ENCODE measurements around the gene CLGN.
A peak's percentile ranks its signal among the peaks of the same experiment; 100 is the strongest.
"Not testable (repeated sequence)": the region's sequence is repeated elsewhere in the genome, so short reads cannot be mapped to it uniquely, and the experiment has no call there.

The CLGN gene, protein sequence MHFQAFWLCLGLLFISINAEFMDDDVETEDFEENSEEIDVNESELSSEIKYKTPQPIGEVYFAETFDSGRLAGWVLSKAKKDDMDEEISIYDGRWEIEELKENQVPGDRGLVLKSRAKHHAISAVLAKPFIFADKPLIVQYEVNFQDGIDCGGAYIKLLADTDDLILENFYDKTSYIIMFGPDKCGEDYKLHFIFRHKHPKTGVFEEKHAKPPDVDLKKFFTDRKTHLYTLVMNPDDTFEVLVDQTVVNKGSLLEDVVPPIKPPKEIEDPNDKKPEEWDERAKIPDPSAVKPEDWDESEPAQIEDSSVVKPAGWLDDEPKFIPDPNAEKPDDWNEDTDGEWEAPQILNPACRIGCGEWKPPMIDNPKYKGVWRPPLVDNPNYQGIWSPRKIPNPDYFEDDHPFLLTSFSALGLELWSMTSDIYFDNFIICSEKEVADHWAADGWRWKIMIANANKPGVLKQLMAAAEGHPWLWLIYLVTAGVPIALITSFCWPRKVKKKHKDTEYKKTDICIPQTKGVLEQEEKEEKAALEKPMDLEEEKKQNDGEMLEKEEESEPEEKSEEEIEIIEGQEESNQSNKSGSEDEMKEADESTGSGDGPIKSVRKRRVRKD

DNA sequence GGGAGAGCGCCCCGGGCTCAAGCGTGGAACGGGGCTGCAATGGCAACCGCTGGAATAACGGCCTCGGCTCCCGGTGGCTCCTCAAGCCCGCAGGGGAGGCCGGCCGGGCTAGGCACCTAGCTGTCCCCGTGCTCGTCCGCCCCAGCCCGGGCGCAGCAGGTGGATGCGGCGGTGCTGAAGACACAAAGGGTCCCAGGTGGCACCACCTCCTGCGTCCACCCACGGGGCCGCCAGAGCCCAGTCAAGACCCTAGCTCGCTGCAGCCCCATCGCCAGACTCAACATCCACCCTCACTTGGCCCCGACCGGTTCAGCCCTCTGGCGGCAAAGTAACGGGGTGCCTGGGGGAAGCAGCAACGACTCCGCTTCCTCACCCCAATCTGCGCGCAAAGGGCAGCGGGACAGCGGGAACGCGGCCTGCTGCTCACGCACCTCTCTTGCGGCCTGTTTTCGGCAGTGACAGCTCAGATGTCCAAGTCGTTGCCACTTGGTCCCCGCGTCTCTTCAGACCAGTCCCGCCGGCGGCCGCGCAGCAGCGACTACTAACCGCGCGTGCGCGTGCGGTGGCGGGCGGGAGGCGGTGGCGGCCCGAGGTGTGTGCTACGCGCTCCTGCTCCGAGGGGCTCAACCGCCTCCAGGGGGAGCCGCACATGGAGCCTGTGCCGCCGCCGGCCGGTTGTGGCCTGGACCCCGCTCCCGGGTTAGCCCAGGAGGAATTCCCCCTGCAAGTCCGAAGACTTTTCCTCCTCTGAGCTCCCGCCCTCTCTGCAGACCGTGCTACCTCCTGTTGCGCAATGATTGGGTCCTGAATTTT, at the start of gene CLGN:
Gene CLGN (minus strand): TSS at position 543 of the 813 bp plus-strand sequence. CDS start 14,570 bp downstream, outside the sequence.
- DNase-seq = peak; percentile 10 to 52

DNA sequence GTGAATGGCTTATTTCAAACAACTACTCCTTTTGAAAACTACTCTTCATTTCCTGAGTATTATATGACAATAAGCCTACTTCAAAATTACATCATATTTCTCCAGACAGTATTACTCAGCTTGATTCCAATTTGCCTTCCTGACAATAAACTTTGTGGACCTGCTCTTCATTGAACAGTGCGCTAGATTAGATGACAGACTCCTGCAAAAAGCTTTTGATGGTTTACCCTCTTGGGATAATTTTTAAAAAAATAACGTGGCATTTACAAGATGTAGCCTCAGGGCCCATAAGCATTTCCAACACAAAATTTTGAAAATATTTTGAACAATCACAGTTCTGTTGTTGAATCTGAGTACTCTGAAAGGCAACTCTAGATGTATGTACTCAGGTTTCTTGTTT, 44.7 kb upstream of the CLGN start:
- DNase-seq = no peak

DNA sequence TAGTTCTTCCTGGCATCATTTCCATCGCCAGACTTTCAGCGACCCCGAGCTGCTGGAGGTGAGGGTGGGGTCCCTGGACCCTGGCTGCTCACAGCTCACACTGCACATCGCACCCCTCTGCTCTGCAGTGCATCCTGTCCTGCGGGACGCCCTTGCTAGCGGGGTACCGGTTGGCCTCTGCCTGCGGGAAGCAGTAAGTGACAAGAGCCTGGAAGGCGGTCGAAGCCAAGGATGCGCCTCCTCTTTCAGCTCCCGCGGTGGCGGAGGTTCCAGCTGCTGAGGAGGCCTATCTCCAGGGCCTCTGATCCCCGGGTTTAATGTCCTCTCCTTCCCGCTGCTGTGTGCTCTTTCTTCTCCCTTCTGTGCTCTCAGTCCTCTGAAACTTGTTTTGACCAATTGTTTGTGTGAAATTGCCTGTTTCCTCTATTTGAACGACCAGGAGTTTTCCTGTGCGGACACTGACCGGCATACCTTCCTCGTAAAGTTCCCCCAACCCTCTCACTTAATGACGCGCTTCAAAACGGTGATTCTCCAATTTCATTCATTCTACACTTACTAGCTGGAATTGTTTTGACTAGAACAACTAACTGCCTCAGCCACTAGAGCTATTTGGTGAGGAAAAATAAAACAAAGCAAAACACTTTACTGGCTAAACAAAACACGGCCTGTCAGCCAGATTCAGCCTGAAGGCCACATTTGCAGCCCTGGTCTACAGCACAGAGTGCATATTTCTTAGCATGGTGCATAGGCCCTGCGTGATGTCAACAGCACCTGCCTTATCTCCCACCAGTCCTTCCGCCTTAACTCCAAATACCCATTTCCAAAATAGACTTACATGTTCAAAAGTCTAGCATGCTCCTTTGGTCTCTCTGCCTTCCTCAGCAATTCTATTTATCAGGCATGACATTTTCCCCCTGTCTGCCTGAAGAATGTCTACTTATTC, 42.6 kb upstream of the CLGN start:
- DNase-seq = no peak

DNA sequence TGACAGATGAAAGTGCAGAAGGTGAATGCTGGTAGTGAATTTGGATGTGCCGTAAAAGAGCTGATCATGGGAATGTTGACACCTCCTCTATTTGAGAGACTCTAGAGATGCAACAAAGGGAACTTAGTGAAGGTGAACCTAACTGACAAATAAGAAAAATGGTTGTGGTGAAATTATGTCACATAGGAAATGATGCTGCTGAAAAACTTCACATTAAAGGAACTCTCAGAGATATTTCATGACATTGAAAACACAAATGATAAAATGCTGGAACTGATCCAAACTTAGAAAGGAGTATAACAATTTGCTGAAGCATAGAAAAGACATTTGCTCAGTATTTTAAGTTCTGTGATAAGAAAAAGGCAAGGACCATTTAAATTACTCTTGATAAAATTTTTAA, 38.7 kb upstream of the CLGN start:
- no peak for DNase-seq

DNA sequence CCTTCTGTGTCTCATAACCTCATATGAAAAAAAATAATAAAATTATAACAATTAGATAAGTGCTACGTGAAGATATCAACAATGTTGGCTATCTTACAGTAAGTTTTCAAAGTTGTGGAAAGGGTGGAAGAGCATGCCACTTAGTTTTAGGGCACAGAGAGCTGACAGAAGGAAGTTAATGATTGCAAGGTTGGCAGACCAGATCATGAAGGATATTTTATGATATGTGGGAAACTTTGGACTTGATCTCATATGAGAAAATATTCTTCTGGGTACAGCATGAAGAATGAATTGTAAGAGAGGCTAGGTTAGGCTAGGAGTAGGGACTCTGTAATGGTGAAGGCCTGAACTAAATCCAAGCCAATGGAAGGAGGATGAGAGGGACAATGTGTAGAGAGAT, 36.2 kb upstream of the CLGN start:
- no peak for DNase-seq

DNA sequence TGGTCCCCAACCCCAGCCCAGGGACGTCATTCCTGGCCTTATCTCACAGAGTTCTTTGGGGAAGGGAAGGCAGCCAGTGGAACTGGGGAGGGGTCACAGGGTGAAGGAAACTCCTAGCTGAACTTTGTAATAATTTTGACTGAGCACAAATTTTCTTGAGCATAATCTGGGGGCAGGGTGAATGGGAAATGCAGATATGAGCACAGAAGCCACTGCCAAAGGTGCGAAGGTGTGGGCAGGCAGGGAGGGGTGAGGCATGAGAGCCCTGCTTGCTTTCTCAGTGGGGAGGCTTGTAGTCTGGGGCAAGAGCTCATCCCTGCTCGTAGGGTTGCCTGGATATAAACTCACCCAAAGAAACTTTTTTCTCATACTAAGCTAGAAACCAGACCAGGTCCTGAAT, 35.7 kb upstream of the CLGN start:
- no peak for DNase-seq

DNA sequence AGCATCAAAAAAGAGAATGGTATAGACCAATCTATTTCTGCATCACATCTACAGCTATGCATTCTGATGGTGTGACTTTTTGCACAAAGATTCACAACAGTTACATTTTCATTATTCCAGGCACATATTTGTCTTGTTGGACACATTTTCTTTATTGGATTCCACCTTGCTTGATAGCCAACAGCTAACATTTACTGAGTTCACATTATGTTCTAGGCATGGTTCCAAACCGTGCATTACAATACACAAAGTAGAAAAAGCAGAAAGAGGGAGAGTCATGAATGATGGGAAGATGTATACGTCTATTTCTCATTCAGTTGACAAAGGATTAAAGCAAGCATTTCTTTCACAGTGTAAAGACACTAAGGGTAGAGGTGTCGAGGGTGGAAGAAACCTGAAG, 22.9 kb upstream of the CLGN start:
- no peak for DNase-seq

DNA sequence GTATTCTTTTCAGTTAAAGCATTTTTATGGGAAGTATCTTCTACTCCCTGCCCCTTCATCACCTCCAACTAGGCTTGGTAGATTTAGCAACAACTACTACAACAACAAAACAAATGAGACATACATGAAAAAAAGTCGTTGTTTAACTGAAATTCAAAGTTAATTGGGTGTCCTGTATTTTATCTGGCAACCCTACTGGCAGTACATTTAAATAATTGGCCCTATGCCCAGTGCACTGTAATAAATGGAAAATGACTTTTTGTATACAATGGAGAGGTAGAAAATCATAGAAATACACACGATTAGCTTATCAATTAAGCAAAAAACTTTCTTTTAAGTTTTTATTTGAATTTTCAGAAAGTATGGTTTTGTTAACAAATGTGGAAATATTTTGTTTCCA, 21.4 kb upstream of the CLGN start:
- no peak for DNase-seq

DNA sequence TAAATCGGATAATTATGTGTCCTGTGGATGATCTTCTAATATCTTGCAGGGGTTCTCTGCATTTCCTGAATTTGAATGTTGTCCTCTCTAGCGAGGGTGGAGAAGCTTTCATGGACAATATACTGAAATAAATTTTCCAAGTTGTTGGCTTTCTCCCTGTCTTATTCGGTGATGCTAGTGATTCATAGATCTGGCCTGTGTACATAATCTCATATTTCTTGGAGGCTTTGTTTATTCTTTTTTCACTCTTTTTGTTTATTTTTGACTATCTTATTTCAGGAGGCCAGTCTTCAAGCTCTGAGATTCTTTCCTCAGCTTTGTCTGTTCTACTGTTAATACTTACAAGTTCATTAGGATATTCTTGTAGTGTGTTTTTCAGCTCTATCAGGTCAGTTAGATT, 20.7 kb upstream of the CLGN start:
- DNase-seq = no peak

DNA sequence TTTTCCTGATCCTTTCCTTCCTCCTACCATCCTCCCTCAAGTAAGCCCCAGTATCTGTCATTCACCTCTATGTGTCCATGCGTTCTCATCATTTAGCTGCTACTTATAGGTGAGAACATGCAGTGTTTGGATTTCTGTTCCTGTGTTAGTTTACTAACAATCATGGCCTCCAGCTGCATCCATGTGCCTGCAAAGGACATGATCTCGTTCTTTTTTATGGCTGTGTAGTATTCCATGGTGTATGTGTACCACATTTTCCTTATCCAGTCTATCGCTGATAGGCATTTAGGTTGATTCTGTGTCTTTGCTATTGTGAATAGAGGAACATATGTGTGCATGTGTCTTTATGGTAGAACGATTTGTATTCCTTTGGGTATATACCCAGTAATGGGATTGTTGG, 16.9 kb upstream of the CLGN start:
- not testable (repeated sequence) for DNase-seq

DNA sequence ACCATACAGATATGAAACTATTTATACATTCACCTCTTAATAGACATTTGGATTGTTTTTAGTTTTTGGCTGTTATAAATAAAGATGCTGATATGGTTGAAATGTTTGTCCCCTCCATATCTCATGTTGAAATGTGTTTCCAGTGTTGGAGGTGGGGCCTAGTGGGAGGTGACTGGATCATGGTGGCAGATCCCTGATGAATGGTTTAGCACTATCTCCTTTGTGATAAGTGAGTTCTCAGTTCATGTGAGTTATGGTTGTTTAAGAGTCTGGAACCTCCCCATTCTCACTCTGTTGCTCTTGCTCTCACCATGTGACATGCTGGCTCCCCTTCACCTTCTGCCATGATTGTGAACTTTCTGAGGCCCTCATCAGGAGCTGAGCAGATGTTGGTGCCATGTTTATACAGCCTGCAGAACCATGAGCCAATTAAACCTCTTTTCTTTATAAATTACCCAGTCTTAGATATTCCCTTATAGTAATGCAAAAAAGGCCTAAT, 12.2 kb upstream of the CLGN start:
- DNase-seq = no peak

DNA sequence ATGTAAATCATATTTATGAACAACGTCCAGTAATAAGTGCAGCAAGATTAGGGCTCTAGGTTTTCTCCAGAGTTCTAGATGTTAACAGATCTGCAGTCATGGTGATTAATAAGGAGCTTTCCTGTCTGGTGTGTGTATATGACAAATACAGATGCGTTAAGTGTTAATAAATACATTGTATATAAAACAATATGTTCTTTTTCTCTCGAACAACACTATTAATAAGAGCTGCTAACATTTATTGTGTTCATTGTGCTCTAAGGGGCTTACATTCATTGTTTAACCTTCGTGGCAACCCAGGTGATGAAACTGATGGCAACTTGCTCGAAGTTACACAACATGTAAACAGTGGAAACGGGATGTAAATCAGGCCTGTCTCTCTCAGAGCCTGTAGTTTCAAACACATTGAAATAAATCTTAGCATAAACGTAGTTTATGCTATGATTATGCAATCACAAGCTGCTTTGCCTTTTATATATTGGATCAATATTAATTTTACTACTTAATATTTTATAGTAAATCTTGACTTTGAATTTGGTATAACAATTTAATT, 547 bp upstream of the CLGN start:
- no peak for DNase-seq

DNA sequence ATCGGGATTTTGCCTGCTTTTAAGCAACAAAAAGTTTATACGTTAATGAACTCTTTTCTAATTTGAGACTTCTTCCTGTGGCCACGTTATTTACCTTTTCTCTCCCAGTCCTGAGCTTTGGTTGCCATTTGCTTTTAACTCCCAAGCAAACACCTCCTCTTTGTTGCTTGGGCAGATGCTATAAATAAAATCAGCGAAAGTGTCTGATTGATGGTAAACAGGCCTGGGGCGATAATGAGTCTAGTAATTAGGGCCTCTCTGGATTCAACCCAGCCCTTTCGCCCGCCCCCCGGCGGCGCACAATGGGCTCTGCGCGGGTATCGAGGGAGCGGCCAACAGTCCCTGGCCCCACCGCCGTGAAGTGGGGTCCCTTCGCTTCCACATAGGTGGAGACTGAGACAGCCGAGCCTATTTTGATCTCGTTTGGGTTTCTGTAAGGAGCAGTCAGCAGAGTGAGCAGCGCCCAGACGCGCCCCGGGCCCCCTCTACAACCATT, 790 bp downstream of the CLGN start:
- DNase-seq = no peak

DNA sequence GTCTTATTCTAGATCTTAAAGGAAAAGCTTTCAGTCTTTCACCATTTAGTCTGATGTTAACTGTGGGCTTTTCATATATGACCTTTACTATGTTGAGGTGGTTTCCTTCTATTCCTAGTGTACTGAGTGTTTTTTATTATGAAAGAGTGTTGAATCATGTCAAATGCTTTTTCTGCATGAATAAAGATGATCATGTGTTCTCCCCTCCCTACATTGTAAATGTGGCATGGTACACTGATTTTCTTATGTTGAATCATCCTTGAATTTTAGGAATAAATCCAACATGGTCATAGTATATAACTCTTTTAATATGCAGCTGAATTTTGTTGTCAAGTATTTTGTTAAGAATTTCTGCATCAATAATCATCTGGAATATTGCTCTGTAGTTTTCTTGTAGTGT, 4.3 kb downstream of the CLGN start:
- DNase-seq = no peak

DNA sequence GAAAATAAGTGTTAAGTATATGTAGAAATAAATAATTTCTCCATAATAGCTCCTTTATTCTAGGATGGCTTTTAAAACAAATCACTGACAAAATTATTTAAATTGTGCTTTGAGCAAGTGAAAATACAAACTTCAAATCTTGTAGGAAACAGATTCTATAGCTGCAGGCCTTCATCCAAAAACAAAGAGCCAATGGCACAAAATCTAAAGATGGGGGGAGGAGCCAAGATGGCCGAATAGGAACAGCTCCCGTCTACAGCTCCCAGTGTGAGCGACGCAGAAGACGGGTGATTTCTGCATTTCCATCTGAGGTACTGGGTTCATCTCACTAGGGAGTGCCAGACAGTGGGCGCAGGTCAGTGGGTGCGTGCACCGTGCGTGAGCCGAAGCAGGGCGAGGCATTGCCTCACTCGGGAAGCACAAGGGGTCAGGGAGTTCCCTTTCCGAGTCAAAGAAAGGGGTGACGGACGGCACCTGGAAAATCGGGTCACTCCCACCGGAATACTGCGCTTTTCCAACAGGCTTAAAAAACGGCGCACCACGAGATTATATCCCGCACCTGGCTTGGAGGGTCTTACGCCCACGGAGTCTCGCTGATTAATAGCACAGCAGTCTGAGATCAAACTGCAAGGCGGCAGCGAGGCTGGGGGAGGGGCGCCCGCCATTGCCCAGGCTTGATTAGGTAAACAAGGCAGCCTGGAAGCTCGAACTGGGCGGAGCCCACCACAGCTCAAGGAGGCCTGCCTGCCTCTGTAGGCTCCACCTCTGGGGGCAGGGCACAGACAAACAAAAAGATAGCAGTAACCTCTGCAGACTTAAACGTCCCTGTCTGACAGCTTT, 14.1 kb downstream of the CLGN start:
- not testable (repeated sequence) for DNase-seq

DNA sequence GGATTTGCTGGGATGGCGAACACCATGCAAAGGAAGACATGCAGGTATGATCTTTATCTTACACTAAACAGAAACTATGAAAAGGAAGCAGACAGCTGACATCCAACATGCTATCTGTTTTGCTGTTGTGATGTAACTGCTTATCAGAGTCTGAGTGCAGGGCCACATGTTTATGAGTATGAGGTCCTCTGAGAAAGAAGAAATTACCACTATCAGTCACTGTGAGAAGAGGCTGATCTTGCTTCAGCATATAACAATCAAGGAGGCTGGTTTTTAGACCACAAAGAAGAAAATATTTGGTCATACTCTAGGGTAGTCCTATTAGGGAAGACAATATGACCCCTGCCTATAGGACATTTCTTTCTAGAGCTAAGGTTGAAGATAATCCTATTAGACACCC, 18.5 kb downstream of the CLGN start:
- no peak for DNase-seq

DNA sequence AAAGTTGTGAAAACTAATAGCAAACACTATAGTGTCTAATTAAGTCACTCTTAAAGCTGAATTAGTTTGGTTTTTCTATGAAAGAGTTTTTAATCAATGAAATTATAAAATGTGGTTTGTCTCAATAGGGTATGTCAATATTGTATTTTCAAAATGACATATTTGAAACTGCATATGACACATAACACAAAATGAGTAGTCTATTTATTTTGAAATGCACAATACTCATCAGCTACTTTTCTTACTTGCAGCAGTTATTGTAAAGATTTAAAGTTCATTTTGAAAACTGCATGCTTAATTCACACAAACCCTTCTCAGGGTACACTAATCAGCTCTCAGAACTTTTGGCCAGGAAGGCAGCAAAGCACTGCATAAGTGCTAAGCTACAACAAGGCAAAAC, 21.2 kb downstream of the CLGN start:
- no peak for DNase-seq

DNA sequence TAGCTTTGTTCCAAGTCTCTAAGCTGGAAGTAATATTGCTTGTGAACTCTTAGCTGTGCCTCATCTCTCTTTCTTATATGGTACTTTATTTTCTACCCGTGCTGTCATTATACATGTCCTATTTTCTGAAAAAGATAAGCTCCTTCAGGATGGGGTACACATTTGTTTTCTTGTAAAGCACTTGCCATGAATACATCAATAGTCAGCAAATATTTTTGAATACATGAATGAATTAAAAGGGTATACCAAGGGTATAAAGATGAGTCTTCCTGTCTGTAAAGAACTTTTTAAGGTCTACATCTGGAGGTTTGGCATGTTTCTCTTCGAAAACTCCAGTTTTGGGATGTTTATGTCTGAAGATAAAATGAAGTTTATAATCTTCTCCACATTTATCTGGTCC, 27.3 kb downstream of the CLGN start:
- DNase-seq = no peak

DNA sequence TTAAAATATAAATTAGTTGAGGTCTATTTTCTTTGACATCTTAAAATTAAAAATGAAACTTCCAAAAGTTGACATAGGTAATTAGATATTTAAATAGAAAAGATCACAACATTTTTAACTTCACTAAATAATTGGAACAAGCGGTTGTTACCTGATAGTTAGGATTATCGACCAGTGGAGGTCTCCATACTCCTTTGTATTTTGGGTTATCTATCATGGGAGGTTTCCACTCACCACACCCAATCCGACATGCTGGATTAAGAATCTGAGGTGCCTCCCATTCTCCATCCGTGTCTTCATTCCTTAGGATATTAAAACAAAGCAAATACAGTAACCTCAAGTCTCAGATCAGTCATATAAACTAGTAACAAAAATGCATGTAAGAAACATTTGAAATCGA, 31.8 kb downstream of the CLGN start:
- no peak for DNase-seq

DNA sequence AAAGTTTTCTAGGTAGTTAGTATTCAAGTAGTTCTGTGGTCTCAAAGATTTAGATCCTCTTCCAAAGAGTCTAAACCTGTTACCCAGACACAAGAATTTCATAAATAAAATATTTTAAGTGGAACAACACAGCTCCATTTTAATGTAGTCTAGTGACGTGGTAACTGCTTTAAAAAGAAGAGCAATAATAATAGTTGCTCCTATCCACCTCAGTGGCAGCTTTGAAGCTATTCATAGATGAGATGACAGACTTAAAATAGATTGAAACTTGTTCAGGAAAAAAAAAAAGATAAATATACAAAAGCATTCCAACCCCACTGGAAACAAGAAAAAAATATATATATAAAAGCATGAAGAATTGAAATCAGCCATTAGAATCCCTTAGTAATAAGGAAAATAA, 39.4 kb downstream of the CLGN start:
- no peak for DNase-seq

DNA sequence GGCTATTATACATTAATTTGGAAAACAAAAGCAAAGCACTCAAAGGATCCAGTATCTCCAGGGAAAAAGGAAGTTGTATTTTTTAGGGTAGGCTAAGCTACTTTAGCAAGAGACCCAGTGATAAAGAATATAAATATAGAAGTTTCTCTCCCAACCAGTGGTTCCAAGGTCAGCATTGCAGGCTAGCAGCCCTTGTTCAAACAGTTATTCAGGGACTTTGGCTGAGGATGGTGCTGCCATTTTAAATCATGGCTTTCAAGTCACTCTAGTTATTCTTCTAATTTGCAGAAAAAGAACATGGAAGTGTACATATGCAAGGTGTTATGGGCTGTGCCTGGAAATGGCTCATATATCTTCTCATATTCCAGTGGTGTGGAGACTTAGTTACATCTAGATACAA, 44.7 kb downstream of the CLGN start:
- DNase-seq = no peak

Data from SW 1271 (cell line).